HepG2 (cell line): ENCODE data around the gene RNASE9. TPM values are rescaled to one million over a fixed set of nuclear protein-coding genes. Genes with fewer than 3 reads are reported as not detected.
A peak's percentile ranks its signal among the peaks of the same experiment; 100 is the strongest.

Source experiments
- ATAC-seq: fragments of 200-7000 bp; cut with Tn5 transposase; 3 replicates; pipeline ENCODE4 v1.9.1; 2020; ENCODE audit warnings: mild to moderate bottlenecking, moderate library complexity
- BruUV-seq: library from RNA; stranded (reverse); fragments of 400-500 nt; replicated peaks from 2 replicates; lab custom pipeline; 2021; lab: Mats Ljungman, UMichigan
- CTCF ChIA-PET: fragments of 300-600 bp; formaldehyde crosslinking; extraction: SDS; loops from one replicate; lab custom pipeline; 2021; ENCODE audit warnings: low total read pairs, inconsistent platforms, low intra/inter-chr PET ratio; lab: Yijun Ruan, JAX
- POLR2A ChIA-PET: fragments of 350-600 bp; sonication (Branson Sonifier 250); formaldehyde crosslinking; loops from one replicate; lab custom pipeline; 2020; ENCODE audit warnings: antibody characterized with exemption, inconsistent platforms; lab: Yijun Ruan, JAX
- DNase-seq: peaks from one replicate; pipeline ENCODE4 v3.0.0-alpha.2; 2015; ENCODE audit warnings: low spot score
- FAIRE-seq: peaks from 3 replicates; lab custom pipeline; 2011; peaks lifted over from hg19 to GRCh38; lab: Jason Lieb, UNC
- H2AFZ ChIP-seq: one replicate; pipeline ENCODE4 v1.6.1; 2011; ENCODE audit warnings: low read length, inconsistent platforms
- H3K27ac ChIP-seq: fragments of 300-600 bp; 3 replicates; pipeline ENCODE4 v1.8.0; 2011; ENCODE audit warnings: mixed run types, mild to moderate bottlenecking, mixed read lengths, low read length, inconsistent platforms; ENCODE audit not compliant: insufficient read depth; ENCODE audit errors: extremely low read length
- H3K27me3 ChIP-seq, 2 experiments: fragments of 200-600 bp in 1 of 2; 2 replicates in 1 of 2; 3 replicates in 1 of 2; pipeline versions ENCODE4 v1.6.0 to v1.8.0; 2011; ENCODE audit warnings: low read length in 2 of 2, mild to moderate bottlenecking in 2 of 2, moderate library complexity in 2 of 2, inconsistent platforms in 1 of 2; ENCODE audit not compliant: insufficient read depth in 2 of 2, control insufficient read depth in 1 of 2
- H3K36me3 ChIP-seq, 2 experiments: fragments of 200-600 bp in 1 of 2; replicated peaks in 1 of 2; 2 replicates in 1 of 2; 3 replicates in 1 of 2; pipeline versions ENCODE4 v1.5.1 to v1.8.0; 2011; ENCODE audit warnings: low read length in 2 of 2, inconsistent platforms in 1 of 2; ENCODE audit not compliant: insufficient read depth in 2 of 2, control insufficient read depth in 1 of 2
- H3K4me1 ChIP-seq: 2 replicates; pipeline ENCODE4 v1.5.1; 2012; ENCODE audit warnings: low read length, inconsistent platforms; ENCODE audit not compliant: insufficient read depth
- H3K4me2 ChIP-seq: 2 replicates; pipeline ENCODE4 v1.6.0; 2011; ENCODE audit warnings: low read depth, low read length, inconsistent platforms
- H3K4me3 ChIP-seq, 3 experiments: fragments of 200-600 bp in 1 of 3; sonication (generic), shearing (Covaris generic) in 1 of 3; replicated peaks in 1 of 3; 2 replicates each; pipeline ENCODE4 v1.5.1; 2011 to 2016; ENCODE audit warnings: low read length in 3 of 3, inconsistent platforms in 2 of 3, low read depth in 2 of 3, mild to moderate bottlenecking in 2 of 3, control low read depth in 1 of 3, mixed read lengths in 1 of 3; ENCODE audit not compliant: insufficient read depth in 1 of 3
- H3K79me2 ChIP-seq: one replicate; pipeline ENCODE4 v1.6.1; 2011; ENCODE audit warnings: low read length, inconsistent platforms; ENCODE audit not compliant: insufficient read depth
- H3K9ac ChIP-seq: 2 replicates; pipeline ENCODE4 v1.6.0; 2011; ENCODE audit warnings: mild to moderate bottlenecking, low read depth, low read length, inconsistent platforms; ENCODE audit not compliant: insufficient read depth
- H3K9me3 ChIP-seq: 2 replicates; pipeline ENCODE4 v1.5.1; 2012; ENCODE audit warnings: mild to moderate bottlenecking, low read length
- H4K20me1 ChIP-seq: 2 replicates; pipeline ENCODE4 v1.6.0; 2011; ENCODE audit warnings: inconsistent platforms, mild to moderate bottlenecking, low read length, moderate library complexity; ENCODE audit not compliant: insufficient read depth
- KDM5A ChIP-seq: fragments of 200-600 bp; sonication (generic); IDR thresholded peaks from 2 replicates; pipeline ENCODE4 v1.7.0; 2018; ENCODE audit warnings: antibody characterized with exemption, mild to moderate bottlenecking, low read length, borderline replicate concordance
- NFAT5 ChIP-seq: sonication (generic); formaldehyde crosslinking; IDR thresholded peaks from 2 replicates; pipeline ENCODE4 v1.4.0; 2020; ENCODE audit warnings: missing genetic modification reagents
- TAF1 ChIP-seq: sonication (generic); formaldehyde crosslinking; IDR thresholded peaks from 2 replicates; pipeline ENCODE4 v1.4.0; 2020; ENCODE audit warnings: missing genetic modification reagents
- TCF7L2 ChIP-seq: IDR thresholded peaks from 2 replicates; pipeline ENCODE4 v1.6.1; 2011; ENCODE audit warnings: mild to moderate bottlenecking, low read depth, low read length, moderate library complexity
- ZNF282 ChIP-seq: fragments of 450-650 bp; IDR thresholded peaks from 2 replicates; pipeline ENCODE4 v1.6.1; 2018; ENCODE audit not compliant: partially characterized antibody
- ZSCAN9 ChIP-seq: IDR thresholded peaks from 2 replicates; pipeline ENCODE4 v1.6.1; 2016; ENCODE audit warnings: borderline replicate concordance
- WGBS: methylation state at CpG from one replicate; pipeline ENCODE4 v1.1.6; 2017; ENCODE audit warnings: low lambda C conversion rate; 5-methylcytosine and 5-hydroxymethylcytosine counted together
- in situ Hi-C: cut with HindIII; loops from 2 replicates; pipeline ENCODE4 v1.10.0; 2017; ENCODE audit warnings: low pct_unique_long_range_greater_than_20kb; ENCODE audit not compliant: extremely low pct_ligation_motif_present
- intact Hi-C: fragments of 100-400 bp; cut with micrococcal nuclease; formaldehyde crosslinking; loops from one replicate; pipeline ENCODE4 v1.10.0; 2022; ENCODE audit not compliant: unreplicated experiment
- polyA plus RNA-seq, 8 experiments: library from polyadenylated mRNA; depleted of rRNA in 3 of 8; stranded (reverse) in 7 of 8; unstranded in 1 of 8; fragments of >200 nt; fragmentation: Illumina TruSeq in 4 of 8; extraction: Trizol in 4 of 8; gene quantifications; 2 replicates each; pipeline versions ENCODE4 v1.2.1 to v1.2.3, GENCODE V29; 2011 to 2016; ENCODE audit warnings: low read depth in 4 of 8, missing spikeins in 1 of 8, mixed read lengths in 1 of 8; ENCODE audit not compliant: insufficient read depth in 1 of 8
- total RNA-seq, 5 experiments: library from RNA; depleted of rRNA; stranded (reverse); fragments of >200 nt; fragmentation: Illumina TruSeq; extraction: Trizol; gene quantifications; 2 replicates each; pipeline ENCODE4 v1.2.3, GENCODE V29; 2016; ENCODE audit warnings: low read depth in 1 of 5
- TF ChIP-seq, protein P1 (sequence below): sonication (generic); formaldehyde crosslinking; IDR thresholded peaks from 2 replicates; pipeline ENCODE4 v1.4.0; 2020; ENCODE audit warnings: missing genetic modification reagents

The RNASE9 gene
- total and polyA plus RNA-seq, 2 of the 13 experiments (the other 11 are each of a cell fraction or from before 2014, with no cell fraction given), result not detected

- Histone ChIP-seq H3K9me3 (no peaks in the 10 kb centered on the region), H3K4me1 (no peaks in the 10 kb centered on the region), H3K36me3 (no peaks in the 10 kb centered on the region), H3K79me2 (no peaks in the 10 kb centered on the region), H2AFZ (no peak overlapping the region), H3K27me3 (no peaks in the 10 kb centered on the region), H4K20me1 (no peaks in the 10 kb centered on the region), H3K27ac (no peak overlapping the region), H3K4me2 (no peak overlapping the region), H3K9ac (no peak overlapping the region), H3K4me3 (no peak overlapping the region)
- in situ Hi-C loops (no loop called here), intact Hi-C loops (no loop called here)
- TF ChIP-seq, protein P1, sequence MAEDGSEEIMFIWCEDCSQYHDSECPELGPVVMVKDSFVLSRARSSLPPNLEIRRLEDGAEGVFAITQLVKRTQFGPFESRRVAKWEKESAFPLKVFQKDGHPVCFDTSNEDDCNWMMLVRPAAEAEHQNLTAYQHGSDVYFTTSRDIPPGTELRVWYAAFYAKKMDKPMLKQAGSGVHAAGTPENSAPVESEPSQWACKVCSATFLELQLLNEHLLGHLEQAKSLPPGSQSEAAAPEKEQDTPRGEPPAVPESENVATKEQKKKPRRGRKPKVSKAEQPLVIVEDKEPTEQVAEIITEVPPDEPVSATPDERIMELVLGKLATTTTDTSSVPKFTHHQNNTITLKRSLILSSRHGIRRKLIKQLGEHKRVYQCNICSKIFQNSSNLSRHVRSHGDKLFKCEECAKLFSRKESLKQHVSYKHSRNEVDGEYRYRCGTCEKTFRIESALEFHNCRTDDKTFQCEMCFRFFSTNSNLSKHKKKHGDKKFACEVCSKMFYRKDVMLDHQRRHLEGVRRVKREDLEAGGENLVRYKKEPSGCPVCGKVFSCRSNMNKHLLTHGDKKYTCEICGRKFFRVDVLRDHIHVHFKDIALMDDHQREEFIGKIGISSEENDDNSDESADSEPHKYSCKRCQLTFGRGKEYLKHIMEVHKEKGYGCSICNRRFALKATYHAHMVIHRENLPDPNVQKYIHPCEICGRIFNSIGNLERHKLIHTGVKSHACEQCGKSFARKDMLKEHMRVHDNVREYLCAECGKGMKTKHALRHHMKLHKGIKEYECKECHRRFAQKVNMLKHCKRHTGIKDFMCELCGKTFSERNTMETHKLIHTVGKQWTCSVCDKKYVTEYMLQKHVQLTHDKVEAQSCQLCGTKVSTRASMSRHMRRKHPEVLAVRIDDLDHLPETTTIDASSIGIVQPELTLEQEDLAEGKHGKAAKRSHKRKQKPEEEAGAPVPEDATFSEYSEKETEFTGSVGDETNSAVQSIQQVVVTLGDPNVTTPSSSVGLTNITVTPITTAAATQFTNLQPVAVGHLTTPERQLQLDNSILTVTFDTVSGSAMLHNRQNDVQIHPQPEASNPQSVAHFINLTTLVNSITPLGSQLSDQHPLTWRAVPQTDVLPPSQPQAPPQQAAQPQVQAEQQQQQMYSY (CRISPR knock-in tag), result 0 out of 2 replicates have a peak, but pooled peaks have one; percentile 61
- no peak for TF ChIP-seq ZNF282
- WGBS, result 39% methylated on average over 2 of the region's 2 CpGs
- FAIRE-seq (no peak), ATAC-seq (no peak), DNase-seq (no peak)
- ChIA-PET CTCF (no interaction called here), POLR2A (no interaction called here)
- no TSS peak for BruUV-seq
Observed at GRCh38 chr14:20564501-20564997, 3.7 kb upstream of the RNASE9 start.

GRCh38 chr14:20563971-20564370, 3.1 kb upstream of the RNASE9 start:
- Histone ChIP-seq H4K20me1 (no peaks in the 10 kb centered on the region), H3K4me2 (no peak overlapping the region), H3K4me1 (no peaks in the 10 kb centered on the region), H3K79me2 (no peaks in the 10 kb centered on the region), H3K27me3 (no peaks in the 10 kb centered on the region), H3K9ac (no peak overlapping the region), H3K36me3 (no peaks in the 10 kb centered on the region), H2AFZ (no peak overlapping the region), H3K9me3 (no peaks in the 10 kb centered on the region), H3K27ac (no peak overlapping the region), H3K4me3 (no peak overlapping the region)
- ATAC-seq, result no peak
- no peak for TF ChIP-seq ZSCAN9 (CRISPR knock-in tag)
- TF ChIP-seq TCF7L2, result no peak
- TF ChIP-seq NFAT5 (CRISPR knock-in tag), result no peak
- no peak for TF ChIP-seq KDM5A
- no peak for TF ChIP-seq TAF1
- in situ Hi-C loops (no loop called here), intact Hi-C loops (no loop called here)
- POLR2A ChIA-PET, result no interaction called here
- no peak for FAIRE-seq
- no peak for DNase-seq
- CTCF ChIA-PET, result no interaction called here
- WGBS, result 18% methylated on average over 1 of the region's 1 CpG
- no TSS peak for BruUV-seq
